IgD-negative memory B cell (primary cell): ENCODE data around the gene ROR2. TPM values are rescaled to one million over a fixed set of nuclear protein-coding genes. Genes with fewer than 3 reads are reported as not detected.

Experiments
- H3K27ac Mint-ChIP-seq, 3 donors: one replicate each; pipeline ENCODE4 v1.8.0; 2020 to 2022; ENCODE audit warnings: mild to moderate bottlenecking in 3 of 3, mixed read lengths in 3 of 3, moderate library complexity in 1 of 3
- H3K27me3 Mint-ChIP-seq: one replicate; pipeline ENCODE4 v1.8.0; 2021; ENCODE audit warnings: mixed read lengths
- H3K36me3 Mint-ChIP-seq: one replicate; pipeline ENCODE4 v1.8.0; 2020; ENCODE audit warnings: mild to moderate bottlenecking, mixed read lengths
- H3K4me1 Mint-ChIP-seq, 3 donors: one replicate each; pipeline ENCODE4 v1.8.0; 2020 to 2022; ENCODE audit warnings: mixed read lengths in 3 of 3, mild to moderate bottlenecking in 1 of 3
- H3K4me3 Mint-ChIP-seq, 4 donors: one replicate each; pipeline ENCODE4 v1.8.0; 2020 to 2022; ENCODE audit warnings: mild to moderate bottlenecking in 4 of 4, mixed read lengths in 4 of 4, moderate library complexity in 3 of 4
- H3K9me3 Mint-ChIP-seq, 3 donors: one replicate each; pipeline ENCODE4 v1.8.0; 2020 to 2021; ENCODE audit warnings: mixed read lengths in 3 of 3, mild to moderate bottlenecking in 1 of 3
- polyA plus RNA-seq: library from polyadenylated mRNA; unstranded; fragments of 300-500 nt; fragmentation: Illumina TruSeq; gene quantifications from one replicate; pipeline ENCODE4 v1.2.3, GENCODE V29; 2021

Gene ROR2
- polyA plus RNA-seq, 1 donor from 2014 or later = not detected

- Mint-ChIP-seq H3K4me3 (no peak overlapping the region), H3K36me3 (no peaks in the 10 kb centered on the region), H3K4me1 (no peaks in the 10 kb centered on the region), H3K27me3 (peaks cover 10% of the 10 kb centered on the region), H3K27ac (no peak overlapping the region), H3K9me3 (no peaks in the 10 kb centered on the region)
These were observed 135.8 kb downstream of the ROR2 start for GRCh38 chr9:91814201-91814600.

GRCh38 chr9:91813176-91813795 lies 136.7 kb downstream of the ROR2 start:
- Mint-ChIP-seq H3K27me3 (peaks cover 10% of the 10 kb centered on the region), H3K4me3 (no peak overlapping the region), H3K27ac (no peak overlapping the region), H3K4me1 (no peaks in the 10 kb centered on the region), H3K9me3 (no peaks in the 10 kb centered on the region), H3K36me3 (no peaks in the 10 kb centered on the region)

- H3K9me3 Mint-ChIP-seq = no peaks in the 10 kb centered on the region
- H3K27me3 Mint-ChIP-seq = peaks cover 10% of the 10 kb centered on the region
- no peak overlapping the region for H3K27ac Mint-ChIP-seq
- H3K4me3 Mint-ChIP-seq = no peak overlapping the region
- no peaks in the 10 kb centered on the region for H3K36me3 Mint-ChIP-seq
- H3K4me1 Mint-ChIP-seq = no peaks in the 10 kb centered on the region
These were observed 137.8 kb downstream of the ROR2 start for GRCh38 chr9:91812191-91812590.

- Mint-ChIP-seq H3K4me1 (no peaks in the 10 kb centered on the region), H3K27ac (no peak overlapping the region), H3K36me3 (no peaks in the 10 kb centered on the region), H3K27me3 (peaks cover 13% of the 10 kb centered on the region), H3K4me3 (no peak overlapping the region), H3K9me3 (no peaks in the 10 kb centered on the region)
These were observed 138.8 kb downstream of the ROR2 start for GRCh38 chr9:91811024-91811909.

GRCh38 chr9:91810286-91810905 lies 139.6 kb downstream of the ROR2 start:
- H3K27ac Mint-ChIP-seq = no peak overlapping the region
- H3K9me3 Mint-ChIP-seq = no peaks in the 10 kb centered on the region
- no peak overlapping the region for H3K4me3 Mint-ChIP-seq
- H3K4me1 Mint-ChIP-seq = no peaks in the 10 kb centered on the region
- H3K36me3 Mint-ChIP-seq = no peaks in the 10 kb centered on the region
- H3K27me3 Mint-ChIP-seq = peaks cover 12% of the 10 kb centered on the region

- peaks cover 14% of the 10 kb centered on the region for H3K27me3 Mint-ChIP-seq
- no peak overlapping the region for H3K4me3 Mint-ChIP-seq
- no peaks in the 10 kb centered on the region for H3K4me1 Mint-ChIP-seq
- no peaks in the 10 kb centered on the region for H3K36me3 Mint-ChIP-seq
- H3K27ac Mint-ChIP-seq = no peak overlapping the region
- no peaks in the 10 kb centered on the region for H3K9me3 Mint-ChIP-seq
These were observed 140.3 kb downstream of the ROR2 start for GRCh38 chr9:91809581-91810285.

GRCh38 chr9:91807643-91808246 lies 142.3 kb downstream of the ROR2 start:
- H3K4me1 Mint-ChIP-seq = no peaks in the 10 kb centered on the region
- no peaks in the 10 kb centered on the region for H3K9me3 Mint-ChIP-seq
- H3K36me3 Mint-ChIP-seq = no peaks in the 10 kb centered on the region
- H3K27me3 Mint-ChIP-seq = peaks cover 15% of the 10 kb centered on the region
- H3K4me3 Mint-ChIP-seq = no peak overlapping the region
- no peak overlapping the region for H3K27ac Mint-ChIP-seq

- Mint-ChIP-seq H3K27ac (no peak overlapping the region), H3K9me3 (no peaks in the 10 kb centered on the region), H3K36me3 (no peaks in the 10 kb centered on the region), H3K27me3 (peaks cover 10% of the 10 kb centered on the region), H3K4me3 (no peak overlapping the region), H3K4me1 (peaks cover 0 to 2% (median 0%) of the 10 kb centered on the region in 3 donors)
These were observed 145.0 kb downstream of the ROR2 start for GRCh38 chr9:91805031-91805430.

GRCh38 chr9:91803970-91804752 lies 145.9 kb downstream of the ROR2 start:
- Mint-ChIP-seq H3K27ac (no peak overlapping the region), H3K4me3 (no peak overlapping the region), H3K36me3 (no peaks in the 10 kb centered on the region), H3K4me1 (peaks cover 0 to 4% (median 2%) of the 10 kb centered on the region in 3 donors), H3K27me3 (peaks cover 7% of the 10 kb centered on the region), H3K9me3 (no peaks in the 10 kb centered on the region)

GRCh38 chr9:91803151-91803940 lies 146.7 kb downstream of the ROR2 start:
- Mint-ChIP-seq H3K4me1 (peaks cover 0 to 10% (median 8%) of the 10 kb centered on the region in 3 donors), H3K4me3 (no peak overlapping the region), H3K36me3 (no peaks in the 10 kb centered on the region), H3K27ac (no peak overlapping the region), H3K27me3 (peaks cover 11% of the 10 kb centered on the region), H3K9me3 (no peaks in the 10 kb centered on the region)

GRCh38 chr9:91802391-91802790 lies 147.6 kb downstream of the ROR2 start:
- Mint-ChIP-seq H3K4me1 (peaks cover 0 to 10% (median 8%) of the 10 kb centered on the region in 3 donors), H3K27me3 (peaks cover 11% of the 10 kb centered on the region), H3K36me3 (no peaks in the 10 kb centered on the region), H3K27ac (no peak overlapping the region), H3K4me3 (peak overlapping the region in 1 of 4 donors; percentile 65), H3K9me3 (no peaks in the 10 kb centered on the region)

GRCh38 chr9:91800473-91801030 lies 149.5 kb downstream of the ROR2 start:
- Mint-ChIP-seq H3K9me3 (no peaks in the 10 kb centered on the region), H3K4me1 (peaks cover 4 to 12% (median 8%) of the 10 kb centered on the region in 3 donors), H3K27ac (no peak overlapping the region), H3K27me3 (peaks cover 8% of the 10 kb centered on the region), H3K36me3 (no peaks in the 10 kb centered on the region), H3K4me3 (no peak overlapping the region)

GRCh38 chr9:91799113-91799744 lies 150.8 kb downstream of the ROR2 start:
- peaks cover 6 to 14% (median 8%) of the 10 kb centered on the region in 3 donors for H3K4me1 Mint-ChIP-seq
- no peak overlapping the region for H3K27ac Mint-ChIP-seq
- H3K4me3 Mint-ChIP-seq = peak overlapping the region in 3 of 4 donors; percentile 29 to 81 (median 68)

More at GRCh38 chr9:91799113-91799744, 150.8 kb downstream of the ROR2 start:
- Mint-ChIP-seq H3K27me3 (peaks cover 4% of the 10 kb centered on the region), H3K36me3 (no peaks in the 10 kb centered on the region), H3K9me3 (no peaks in the 10 kb centered on the region)
